Endothelial cell of hepatic sinusoid (primary cell): Measurements from ENCODE around the gene GDAP2.

Experiments
- in situ Hi-C: cut with HindIII; loops from 2 replicates; pipeline ENCODE4 v1.10.0; 2017; ENCODE audit warnings: low sequenced_read_pairs

Gene GDAP2

GRCh38 chr1:117815926-117816325 is 113.5 kb downstream of the GDAP2 start:
- in situ Hi-C loops, result no loop called here

GRCh38 chr1:117814856-117815797 is 114.3 kb downstream of the GDAP2 start:
- in situ Hi-C loops, result no loop called here
